Measurements from ENCODE around the gene CACNA2D1. TPM values are rescaled to one million over a fixed set of nuclear protein-coding genes. Genes with fewer than 3 reads are reported as not detected.

CACNA2D1 gene
- total RNA-seq, 1 donor from 2014 or later, result 20.7 TPM

- Mint-ChIP-seq H3K27me3 (ENCODE audit: unreplicated experiment) (peaks cover 1% of the 10 kb centered on the region), H3K4me1 (ENCODE audit: unreplicated experiment) (peaks cover 5% of the 10 kb centered on the region), H3K27ac (ENCODE audit: unreplicated experiment) (no peak overlapping the region), H3K9me3 (ENCODE audit: unreplicated experiment) (no peaks in the 10 kb centered on the region), H3K4me3 (ENCODE audit: unreplicated experiment) (no peak overlapping the region), H3K36me3 (ENCODE audit: low read depth, unreplicated experiment) (no peaks in the 10 kb centered on the region)
- DNase-seq (ENCODE audit: low spot score), result peak; percentile 22
- peak; percentile 32 for TF ChIP-seq CTCF (IDR thresholded peaks at IDR 0.05; ENCODE audit: unreplicated experiment)
Observed at GRCh38 chr7:81956520-81956919, 487.1 kb downstream of the CACNA2D1 start.

GRCh38 chr7:81949306-81949705 is 494.3 kb downstream of the CACNA2D1 start:
- Mint-ChIP-seq H3K9me3 (ENCODE audit: unreplicated experiment) (no peaks in the 10 kb centered on the region), H3K27ac (ENCODE audit: unreplicated experiment) (no peak overlapping the region), H3K27me3 (ENCODE audit: unreplicated experiment) (peaks cover 1% of the 10 kb centered on the region), H3K36me3 (ENCODE audit: low read depth, unreplicated experiment) (no peaks in the 10 kb centered on the region), H3K4me1 (ENCODE audit: unreplicated experiment) (no peaks in the 10 kb centered on the region), H3K4me3 (ENCODE audit: unreplicated experiment) (no peak overlapping the region)
- no peak for TF ChIP-seq CTCF (IDR thresholded peaks at IDR 0.05; ENCODE audit: unreplicated experiment)
- no peak for DNase-seq (ENCODE audit: low spot score)

GRCh38 chr7:81944058-81944457 is 499.5 kb downstream of the CACNA2D1 start:
- Mint-ChIP-seq H3K27ac (ENCODE audit: unreplicated experiment) (no peak overlapping the region), H3K4me3 (ENCODE audit: unreplicated experiment) (no peak overlapping the region), H3K27me3 (ENCODE audit: unreplicated experiment) (peaks cover 2% of the 10 kb centered on the region), H3K9me3 (ENCODE audit: unreplicated experiment) (no peaks in the 10 kb centered on the region), H3K36me3 (ENCODE audit: low read depth, unreplicated experiment) (no peaks in the 10 kb centered on the region), H3K4me1 (ENCODE audit: unreplicated experiment) (no peaks in the 10 kb centered on the region)
- no peak for TF ChIP-seq CTCF (IDR thresholded peaks at IDR 0.05; ENCODE audit: unreplicated experiment)
- no peak for DNase-seq (ENCODE audit: low spot score)

- Mint-ChIP-seq H3K9me3 (ENCODE audit: unreplicated experiment) (no peaks in the 10 kb centered on the region), H3K27me3 (ENCODE audit: unreplicated experiment) (no peaks in the 10 kb centered on the region), H3K36me3 (ENCODE audit: low read depth, unreplicated experiment) (no peaks in the 10 kb centered on the region), H3K4me3 (ENCODE audit: unreplicated experiment) (no peak overlapping the region), H3K27ac (ENCODE audit: unreplicated experiment) (no peak overlapping the region), H3K4me1 (ENCODE audit: unreplicated experiment) (no peaks in the 10 kb centered on the region)
- TF ChIP-seq CTCF (IDR thresholded peaks at IDR 0.05; ENCODE audit: unreplicated experiment), result no peak
- no peak for DNase-seq (ENCODE audit: low spot score)
Observed at GRCh38 chr7:81937091-81937490, 506.5 kb downstream of the CACNA2D1 start.

- H3K9me3 Mint-ChIP-seq (ENCODE audit: unreplicated experiment), result no peaks in the 10 kb centered on the region
- TF ChIP-seq CTCF (IDR thresholded peaks at IDR 0.05; ENCODE audit: unreplicated experiment), result no peak
- H3K27ac Mint-ChIP-seq (ENCODE audit: unreplicated experiment), result no peak overlapping the region
- no peaks in the 10 kb centered on the region for H3K36me3 Mint-ChIP-seq (ENCODE audit: low read depth, unreplicated experiment)
- no peak for DNase-seq (ENCODE audit: low spot score)
- H3K4me1 Mint-ChIP-seq (ENCODE audit: unreplicated experiment), result no peaks in the 10 kb centered on the region
- no peaks in the 10 kb centered on the region for H3K27me3 Mint-ChIP-seq (ENCODE audit: unreplicated experiment)
- H3K4me3 Mint-ChIP-seq (ENCODE audit: unreplicated experiment), result no peak overlapping the region
Observed at GRCh38 chr7:81934596-81935301, 508.8 kb downstream of the CACNA2D1 start.

All from endothelial cell (in vitro differentiated cells).